HG03565 (cell line): ENCODE results near the gene ALG9.
A peak's percentile ranks its signal among the peaks of the same experiment; 100 is the strongest.
"Not testable (repeated sequence)": the region's sequence is repeated elsewhere in the genome, so short reads cannot be mapped to it uniquely, and the experiment has no call there.

Experiments
- ATAC-seq: cut with Tn5 transposase; IDR thresholded peaks from one replicate; pipeline ENCODE4 v1.9.1; 2021; ENCODE audit warnings: mild to moderate bottlenecking, moderate library complexity; ENCODE audit not compliant: unreplicated experiment

The ALG9 gene

GRCh38 chr11:111870886-111871692 lies at the start of gene ALG9:
TSS of gene ALG9 (minus strand) at chr11:111871581. CDS start at chr11:111871482, 99 bp downstream.
- ATAC-seq, result peak; percentile 70

GRCh38 chr11:111920908-111921307 lies 49.5 kb upstream of the ALG9 start:
- no peak for ATAC-seq

GRCh38 chr11:111918390-111919256 lies 47.2 kb upstream of the ALG9 start, which contains the start of gene C11orf52:
TSS of gene C11orf52 (plus strand) at chr11:111918913. CDS start at chr11:111918973, 60 bp downstream.
- no peak for ATAC-seq

- ATAC-seq, result no peak
Measured at GRCh38 chr11:111917788-111918187, 46.4 kb upstream of the ALG9 start.

- no peak for ATAC-seq
Measured at GRCh38 chr11:111917312-111917711, 45.9 kb upstream of the ALG9 start.

GRCh38 chr11:111916768-111917167 lies 45.4 kb upstream of the ALG9 start:
- no peak for ATAC-seq

- ATAC-seq, result no peak
Measured at GRCh38 chr11:111913997-111914396, 42.6 kb upstream of the ALG9 start.

- no peak for ATAC-seq
Measured at GRCh38 chr11:111913031-111913861, 41.9 kb upstream of the ALG9 start.

GRCh38 chr11:111912535-111912934 lies 41.2 kb upstream of the ALG9 start, which contains the start of gene HSPB2:
TSS of gene HSPB2 (plus strand) at chr11:111912734. CDS start at chr11:111912830, 96 bp downstream.
- ATAC-seq, result no peak

- no peak for ATAC-seq
Measured at GRCh38 chr11:111911563-111912401, 40.4 kb upstream of the ALG9 start, which contains the start of gene CRYAB. TSS of gene CRYAB (minus strand) at chr11:111911770. CDS start at chr11:111911724, 46 bp downstream.

- ATAC-seq, result no peak
Measured at GRCh38 chr11:111910676-111911562, 39.5 kb upstream of the ALG9 start.

- no peak for ATAC-seq
Measured at GRCh38 chr11:111909378-111909777, 38.0 kb upstream of the ALG9 start.

- no peak for ATAC-seq
Measured at GRCh38 chr11:111908639-111909305, 37.4 kb upstream of the ALG9 start.

- no peak for ATAC-seq
Measured at GRCh38 chr11:111906680-111907079, 35.3 kb upstream of the ALG9 start.

- no peak for ATAC-seq
Measured at GRCh38 chr11:111905411-111905810, 34.0 kb upstream of the ALG9 start.

- ATAC-seq, result no peak
Measured at GRCh38 chr11:111886844-111887243, 15.5 kb upstream of the ALG9 start.

GRCh38 chr11:111886032-111886431 lies 14.7 kb upstream of the ALG9 start:
- no peak for ATAC-seq

- ATAC-seq, result not testable (repeated sequence)
Measured at GRCh38 chr11:111885053-111885452, 13.7 kb upstream of the ALG9 start.
